KMS-11 (cell line): ENCODE results near the gene DNAJA1.

Experiments used
- H2AFZ ChIP-seq: fragments of 200-600 bp; sonication (generic); 2 replicates; pipeline ENCODE4 v1.6.1; 2016; ENCODE audit warnings: antibody characterized with exemption, mixed run types, low read depth
- H3K27ac ChIP-seq: fragments of 200-600 bp; sonication (generic); 2 replicates; pipeline ENCODE4 v1.6.1; 2016; ENCODE audit warnings: mild to moderate bottlenecking, mixed run types
- H3K27me3 ChIP-seq: fragments of 200-600 bp; sonication (generic); 2 replicates; pipeline ENCODE4 v1.6.1; 2017; ENCODE audit warnings: mild to moderate bottlenecking, low read depth, mixed run types, moderate library complexity; ENCODE audit not compliant: insufficient read depth
- H3K36me3 ChIP-seq: fragments of 200-600 bp; sonication (generic); 2 replicates; pipeline ENCODE4 v1.6.1; 2017; ENCODE audit warnings: mild to moderate bottlenecking, mixed run types; ENCODE audit not compliant: insufficient read depth
- H3K4me1 ChIP-seq: fragments of 200-600 bp; sonication (generic); 2 replicates; pipeline ENCODE4 v1.6.1; 2016; ENCODE audit warnings: mild to moderate bottlenecking, low read depth, mixed run types; ENCODE audit not compliant: poor library complexity, severe bottlenecking
- H3K4me2 ChIP-seq: fragments of 200-600 bp; sonication (generic); 2 replicates; pipeline ENCODE4 v1.7.0; 2016; ENCODE audit warnings: mild to moderate bottlenecking, mixed run types
- H3K4me3 ChIP-seq: fragments of 200-600 bp; sonication (generic); IDR thresholded peaks from 2 replicates; pipeline ENCODE4 v1.6.1; 2017; ENCODE audit warnings: low read depth, low read length, mixed read lengths; ENCODE audit not compliant: insufficient read depth
- H3K79me2 ChIP-seq: fragments of 200-600 bp; sonication (generic); 2 replicates; pipeline ENCODE4 v1.6.1; 2016; ENCODE audit warnings: low read depth, mixed run types; ENCODE audit not compliant: insufficient read depth
- H3K9ac ChIP-seq: fragments of 200-600 bp; sonication (generic); 2 replicates; pipeline ENCODE4 v1.6.1; 2016; ENCODE audit warnings: mild to moderate bottlenecking, mixed run types
- H4K20me1 ChIP-seq: fragments of 200-600 bp; sonication (generic); 2 replicates; pipeline ENCODE4 v1.6.1; 2016; ENCODE audit warnings: mild to moderate bottlenecking, mixed run types; ENCODE audit not compliant: insufficient read depth
- CTCF ChIP-seq: fragments of 200-600 bp; sonication (generic); conservative IDR thresholded peaks from 2 replicates; pipeline ENCODE4 v1.6.1; 2017; ENCODE audit warnings: low read depth, mild to moderate bottlenecking, antibody characterized with exemption, low read length, moderate library complexity, mixed read lengths

The DNAJA1 gene

GRCh38 chr9:33017283-33018041, 7.6 kb upstream of the DNAJA1 start:
- Histone ChIP-seq H3K27me3 (no peaks in the 10 kb centered on the region), H3K4me1 (peaks cover 4% of the 10 kb centered on the region), H3K4me3 (no peak overlapping the region), H3K4me2 (no peak overlapping the region), H3K27ac (no peak overlapping the region), H3K9ac (no peak overlapping the region), H3K36me3 (no peaks in the 10 kb centered on the region), H3K79me2 (peaks cover 2% of the 10 kb centered on the region; the same call in 1 of the 2 replicates), H4K20me1 (no peaks in the 10 kb centered on the region), H2AFZ (no peak overlapping the region)
- no peak for TF ChIP-seq CTCF

GRCh38 chr9:33019797-33020196, 5.3 kb upstream of the DNAJA1 start:
- Histone ChIP-seq H3K4me1 (peaks cover 20% of the 10 kb centered on the region), H3K9ac (no peak overlapping the region), H3K27ac (no peak overlapping the region), H3K4me3 (no peak overlapping the region), H3K27me3 (no peaks in the 10 kb centered on the region), H3K79me2 (peaks cover 24% of the 10 kb centered on the region), H3K4me2 (no peak overlapping the region), H3K36me3 (no peaks in the 10 kb centered on the region), H4K20me1 (no peaks in the 10 kb centered on the region), H2AFZ (no peak overlapping the region)
- no peak for TF ChIP-seq CTCF

- H3K27ac ChIP-seq = no peak overlapping the region
- H3K27me3 ChIP-seq = no peaks in the 10 kb centered on the region
- no peak overlapping the region for H3K9ac ChIP-seq
- H2AFZ ChIP-seq = no peak overlapping the region
- peaks cover 33% of the 10 kb centered on the region for H3K4me1 ChIP-seq
- TF ChIP-seq CTCF = no peak
- H3K4me3 ChIP-seq = no peak overlapping the region
- peaks cover 15% of the 10 kb centered on the region for H4K20me1 ChIP-seq
- peaks cover 46% of the 10 kb centered on the region for H3K79me2 ChIP-seq
- H3K36me3 ChIP-seq = peaks cover 11% of the 10 kb centered on the region; the same call in 1 of the 2 replicates
- no peak overlapping the region for H3K4me2 ChIP-seq
Observed at GRCh38 chr9:33022303-33022702, 2.8 kb upstream of the DNAJA1 start.

GRCh38 chr9:33022755-33023154, 2.3 kb upstream of the DNAJA1 start:
- Histone ChIP-seq H3K27ac (no peak overlapping the region), H3K27me3 (no peaks in the 10 kb centered on the region), H3K36me3 (peaks cover 15% of the 10 kb centered on the region; the same call in 1 of the 2 replicates), H4K20me1 (peaks cover 18% of the 10 kb centered on the region), H2AFZ (no peak overlapping the region), H3K79me2 (peaks cover 50% of the 10 kb centered on the region), H3K4me2 (no peak overlapping the region), H3K4me1 (peaks cover 37% of the 10 kb centered on the region), H3K9ac (no peak overlapping the region), H3K4me3 (no peak overlapping the region)
- TF ChIP-seq CTCF = no peak
